Measurements from ENCODE around the gene SRSF8. TPM values are rescaled to one million over a fixed set of nuclear protein-coding genes. Genes with fewer than 3 reads are reported as not detected.

The SRSF8 gene
- total and polyA plus RNA-seq, 2 donors (not counting 3 experiments of a cell fraction or from before 2014, with no cell fraction given): 21.9 to 31.3 TPM

- FAIRE-seq: no peak
- peaks cover 20% of the 10 kb centered on the region for H3K4me1 ChIP-seq (ENCODE audit: control insufficient read depth, extremely low read depth, insufficient read depth, low read length)
- no peak for DNase-seq (ENCODE audit: low read depth, low spot score)
- no peaks in the 10 kb centered on the region for H3K79me2 ChIP-seq (ENCODE audit: control insufficient read depth, insufficient read depth, low read length)
- no peaks in the 10 kb centered on the region for H3K36me3 ChIP-seq (ENCODE audit: control insufficient read depth in 2 of 2, extremely low read depth in 1 of 2, insufficient read depth in 2 of 2, low read length in 2 of 2)
- no peaks in the 10 kb centered on the region for H3K27me3 ChIP-seq (ENCODE audit: control insufficient read depth in 2 of 2, insufficient read depth in 2 of 2, low read length in 2 of 2)
- H3K9ac ChIP-seq (replicated peaks; ENCODE audit: extremely low read depth, insufficient read depth, low read length): no peak overlapping the region
- no peak overlapping the region for H3K4me3 ChIP-seq (replicated peaks in 1 of 3; ENCODE audit: insufficient read depth in 1 of 3, low read depth in 1 of 3, low read length in 3 of 3)
- POLR2A ChIA-PET: no interaction called here
- CTCF ChIA-PET: interaction anchor here (2.2 kb wide), 1 partner anchor 11 kb away, joined by 8 read pairs; no protein-coding TSS in a partner anchor
- no peaks in the 10 kb centered on the region for H4K20me1 ChIP-seq (replicated peaks; ENCODE audit: control insufficient read depth, extremely low read depth, insufficient read depth, low read length)
- H3K9me1 ChIP-seq (replicated peaks; ENCODE audit: control insufficient read depth, extremely low read depth, insufficient read depth, low read length): no peaks in the 10 kb centered on the region
- dilution Hi-C loops (cut with MboI; ENCODE audit: extremely low pct_ligation_motif_present, low sequenced_read_pairs): no loop called here
- no peak overlapping the region for H2AFZ ChIP-seq (ENCODE audit: low read depth, low read length)
- intact Hi-C loops (cut with micrococcal nuclease): no loop called here
- no peak overlapping the region for H3K4me2 ChIP-seq (ENCODE audit: insufficient read depth, low read length)
- BruUV-seq (replicated peaks): no TSS peak
- H3K9me3 ChIP-seq (replicated peaks; ENCODE audit: control insufficient read depth, insufficient read depth, low read length): no peaks in the 10 kb centered on the region
- TF ChIP-seq CTCF (IDR thresholded peaks at IDR 0.05; ENCODE audit: extremely low read depth in 1 of 2, insufficient read depth in 1 of 2, low read depth in 1 of 2, low read length in 2 of 2) (no peak), FOS (IDR thresholded peaks at IDR 0.05; ENCODE audit: borderline replicate concordance, insufficient read depth, low read length) (no peak), MAX (IDR thresholded peaks at IDR 0.05; ENCODE audit: insufficient read depth, insufficient read length) (no peak), POLR2A (IDR thresholded peaks at IDR 0.05; ENCODE audit: low read depth, low read length) (no peak), EZH2 (IDR thresholded peaks at IDR 0.05; ENCODE audit: borderline replicate concordance, low read depth, low read length, severe bottlenecking) (no peak), POLR2AphosphoS5 (IDR thresholded peaks at IDR 0.05; ENCODE audit: insufficient read depth, low read depth, low read length) (no peak), JUN (IDR thresholded peaks at IDR 0.05; ENCODE audit: borderline replicate concordance, insufficient read depth, insufficient read length, low read depth) (no peak), GATA2 (IDR thresholded peaks at IDR 0.05; ENCODE audit: insufficient read depth, insufficient read length, low read depth, low read length) (no peak), MYC (IDR thresholded peaks at IDR 0.05; ENCODE audit: low read depth, low read length) (no peak)
- H3K27ac ChIP-seq (ENCODE audit: insufficient read depth, low read depth, low read length): no peak overlapping the region
These were observed 37.6 kb downstream of the SRSF8 start for GRCh38 chr11:95104121-95104830.
